H1 (cell line): Measurements from ENCODE around the gene ZDHHC8. TPM values are rescaled to one million over a fixed set of nuclear protein-coding genes. Genes with fewer than 3 reads are reported as not detected.

ENCODE experiments used
- EZH2 ChIP-seq: fragments of 200-600 bp; sonication (generic); IDR thresholded peaks from 2 replicates; pipeline ENCODE4 v1.7.1; 2012; ENCODE audit warnings: low read depth, mild to moderate bottlenecking, moderate library complexity, low read length, inconsistent platforms; ENCODE audit not compliant: severe bottlenecking
- GABPA ChIP-seq: IDR thresholded peaks from 2 replicates; pipeline ENCODE4 v1.6.1; 2011; ENCODE audit warnings: mild to moderate bottlenecking, low read length, moderate library complexity, borderline replicate concordance; ENCODE audit not compliant: insufficient read depth
- HDAC6 ChIP-seq: IDR thresholded peaks from one replicate; pipeline ENCODE4 v1.7.1; 2012; ENCODE audit warnings: low read depth, mild to moderate bottlenecking, inconsistent platforms, low read length, moderate library complexity
- NRF1 ChIP-seq: IDR thresholded peaks from 2 replicates; pipeline ENCODE4 v1.6.1; 2011; ENCODE audit warnings: mild to moderate bottlenecking, low read depth, low read length, improper control_type of control experiment
- RFX5 ChIP-seq: IDR thresholded peaks from 2 replicates; pipeline ENCODE4 v1.6.1; 2011; ENCODE audit warnings: low read depth, low read length, improper control_type of control experiment, borderline replicate concordance
- polyA plus RNA-seq, 7 experiments: library from polyadenylated mRNA; depleted of rRNA in 3 of 7; stranded (reverse) in 5 of 7; unstranded in 2 of 7; fragments of >200 nt in 5 of 7; fragments of 200-250 nt in 2 of 7; gene quantifications; 1 replicate in 5 of 7; 2 replicates in 1 of 7; 4 replicates in 1 of 7; pipeline versions ENCODE4 v1.2.1 to v1.2.3, GENCODE V29; 2011 to 2013; ENCODE audit warnings: missing spikeins in 2 of 7, mixed read lengths in 2 of 7
- total RNA-seq: library from RNA; stranded (reverse); fragmentation: NEBNext Ultra II Directional; extraction: Animal tissue kit (Norgen Biotek cat#: 25700); gene quantifications from 2 replicates; pipeline ENCODE4 v1.2.1, GENCODE V29; 2021

ZDHHC8 gene
- total and polyA plus RNA-seq, 2 of the 8 experiments (the other 6 are each of a cell fraction or from before 2014, with no cell fraction given): 18.6 to 65.6 TPM

- TF ChIP-seq EZH2 (no peak), GABPA (no peak), HDAC6 (no peak), RFX5 (no peak), NRF1 (no peak)
Measured at GRCh38 chr22:20150381-20151275, 19.0 kb downstream of the ZDHHC8 start, which contains the start of gene CCDC188 (continued).
